Measurements from ENCODE around the gene PCNX2.

DNA sequence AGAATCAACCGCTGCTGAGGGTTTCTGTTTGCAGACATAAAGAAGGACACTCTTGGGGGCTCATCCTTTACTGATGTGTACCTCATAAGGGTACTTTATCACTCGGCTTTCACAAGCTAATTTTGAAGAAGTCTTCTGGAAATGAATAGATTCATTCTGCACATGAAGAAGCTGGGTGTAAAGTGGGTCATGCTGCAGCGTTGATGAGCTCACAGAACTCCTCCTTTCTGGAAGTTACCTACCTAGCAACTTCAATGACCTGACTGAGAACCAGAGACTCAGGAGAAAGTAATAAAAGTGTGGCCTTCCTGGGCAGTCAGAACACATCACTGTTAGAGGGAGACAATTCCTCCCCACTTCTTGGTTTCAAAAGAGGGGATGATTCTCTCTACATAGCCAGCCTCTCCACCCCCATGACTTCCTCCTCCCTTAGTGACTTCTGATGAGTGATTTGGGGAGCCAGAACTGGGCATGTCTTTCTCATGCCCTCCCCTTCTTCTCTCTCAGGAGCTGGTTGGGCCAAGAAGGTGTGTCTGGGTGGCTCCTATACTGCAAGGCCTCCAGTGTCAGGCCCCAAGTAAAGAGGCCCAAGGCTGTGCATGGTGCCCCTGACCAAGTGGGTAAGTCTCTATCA lies 27.0 kb downstream of the PCNX2 start:
- no peak for TF ChIP-seq POLR2A (IDR thresholded peaks at IDR 0.05)
- TF ChIP-seq, protein P1, sequence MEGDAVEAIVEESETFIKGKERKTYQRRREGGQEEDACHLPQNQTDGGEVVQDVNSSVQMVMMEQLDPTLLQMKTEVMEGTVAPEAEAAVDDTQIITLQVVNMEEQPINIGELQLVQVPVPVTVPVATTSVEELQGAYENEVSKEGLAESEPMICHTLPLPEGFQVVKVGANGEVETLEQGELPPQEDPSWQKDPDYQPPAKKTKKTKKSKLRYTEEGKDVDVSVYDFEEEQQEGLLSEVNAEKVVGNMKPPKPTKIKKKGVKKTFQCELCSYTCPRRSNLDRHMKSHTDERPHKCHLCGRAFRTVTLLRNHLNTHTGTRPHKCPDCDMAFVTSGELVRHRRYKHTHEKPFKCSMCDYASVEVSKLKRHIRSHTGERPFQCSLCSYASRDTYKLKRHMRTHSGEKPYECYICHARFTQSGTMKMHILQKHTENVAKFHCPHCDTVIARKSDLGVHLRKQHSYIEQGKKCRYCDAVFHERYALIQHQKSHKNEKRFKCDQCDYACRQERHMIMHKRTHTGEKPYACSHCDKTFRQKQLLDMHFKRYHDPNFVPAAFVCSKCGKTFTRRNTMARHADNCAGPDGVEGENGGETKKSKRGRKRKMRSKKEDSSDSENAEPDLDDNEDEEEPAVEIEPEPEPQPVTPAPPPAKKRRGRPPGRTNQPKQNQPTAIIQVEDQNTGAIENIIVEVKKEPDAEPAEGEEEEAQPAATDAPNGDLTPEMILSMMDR (IDR thresholded peaks at IDR 0.05), result no peak

All from heart left ventricle (tissue), 13 donors.